DMS 273 (cell line): ENCODE measurements around the gene IRX4.

Experiments
- DNase-seq: peaks from one replicate; lab custom pipeline; 2025; ENCODE audit not compliant: unreplicated experiment; lab: John Stamatoyannopoulos, UW

The IRX4 gene

DNA sequence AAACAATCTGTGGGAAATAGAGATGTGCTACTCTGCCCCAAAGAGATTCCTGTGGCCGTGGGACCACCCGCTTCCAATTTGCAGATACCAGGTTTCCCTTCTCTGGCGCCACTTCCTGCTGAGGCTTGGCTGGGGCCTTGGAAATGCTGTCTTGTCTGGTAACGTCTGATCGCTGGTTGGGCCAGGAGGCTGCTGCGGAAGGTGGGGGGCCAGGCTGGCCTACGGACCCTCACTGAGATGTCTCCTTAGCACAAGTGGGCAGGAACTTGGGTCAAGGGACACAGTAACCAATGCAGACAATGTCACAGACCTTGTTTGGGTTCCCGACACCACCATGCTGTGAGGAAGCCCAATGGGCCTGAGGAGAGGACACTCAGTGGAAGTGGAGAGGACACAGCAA lies 31.7 kb upstream of the IRX4 start:
- DNase-seq = no peak

DNA sequence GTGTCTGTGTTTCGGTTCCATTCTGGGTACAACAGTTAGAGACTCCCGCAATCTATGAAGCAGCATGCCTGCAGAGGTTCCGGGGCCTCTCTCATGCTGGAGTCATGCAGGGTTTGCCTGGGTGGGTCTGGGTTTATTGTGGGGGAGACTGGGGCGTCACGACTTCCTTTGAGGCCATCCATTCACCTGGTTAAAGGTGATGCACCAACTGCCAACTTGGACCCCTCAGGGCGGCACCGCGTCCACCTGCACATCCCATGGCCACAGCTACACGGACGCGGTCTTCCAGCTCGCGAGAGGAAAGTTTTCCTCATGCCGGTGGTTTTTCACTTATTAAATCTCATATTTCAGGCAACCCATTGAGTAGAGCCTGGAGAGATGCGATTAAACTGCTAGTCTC lies 30.9 kb upstream of the IRX4 start:
- DNase-seq = no peak

DNA sequence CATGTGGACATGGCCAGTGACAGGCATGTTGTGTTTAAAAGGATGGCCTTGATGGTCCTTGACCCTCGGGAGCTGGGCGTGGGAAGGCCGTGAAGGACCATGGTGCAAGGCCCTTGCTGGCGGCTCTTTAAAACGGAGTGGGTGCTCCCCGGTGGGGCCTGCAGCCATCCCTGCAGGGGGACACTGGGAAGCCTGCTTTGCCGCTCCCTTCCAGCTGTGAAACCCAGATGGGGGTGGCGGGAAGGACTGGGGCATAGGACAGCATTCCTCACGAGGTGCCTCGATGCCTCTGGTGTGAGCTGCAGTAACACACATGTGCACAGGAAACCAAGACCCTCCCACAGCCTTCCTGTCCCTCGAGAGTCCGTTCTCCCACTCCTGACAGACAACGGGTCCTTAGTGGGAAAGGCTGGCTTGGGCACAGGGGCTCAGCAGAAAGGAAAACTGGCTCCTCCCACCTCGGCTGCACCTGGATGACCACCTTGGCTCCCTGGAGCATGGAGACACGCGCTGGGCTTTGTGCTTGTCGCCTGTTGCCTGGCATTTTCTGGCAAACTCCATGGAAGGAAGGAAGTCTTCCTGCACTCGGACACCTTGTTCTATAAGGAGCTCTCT lies 30.3 kb upstream of the IRX4 start:
- no peak for DNase-seq

DNA sequence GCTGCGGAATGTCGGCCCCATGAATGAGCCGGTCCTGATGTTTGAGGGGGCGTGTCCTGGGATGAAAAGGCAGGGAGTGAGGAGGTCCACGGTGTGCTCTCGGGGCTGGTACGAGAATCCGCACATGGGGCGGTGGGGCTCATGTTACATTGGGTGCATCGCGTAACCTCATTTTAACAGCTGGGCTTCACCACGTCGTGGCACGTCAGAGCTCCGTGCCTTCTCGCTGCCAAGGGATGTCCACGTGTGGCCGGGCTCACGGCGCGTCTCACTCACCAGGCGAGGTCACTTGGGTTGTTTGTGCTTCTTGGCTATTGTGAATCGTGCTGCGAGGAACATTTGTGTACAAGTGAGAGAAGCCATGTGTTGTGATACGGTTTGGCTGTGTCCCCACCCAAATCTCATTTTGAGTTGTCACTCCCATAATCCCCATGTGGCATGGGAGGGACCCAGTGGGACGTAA lies 29.1 kb upstream of the IRX4 start:
- no peak for DNase-seq

DNA sequence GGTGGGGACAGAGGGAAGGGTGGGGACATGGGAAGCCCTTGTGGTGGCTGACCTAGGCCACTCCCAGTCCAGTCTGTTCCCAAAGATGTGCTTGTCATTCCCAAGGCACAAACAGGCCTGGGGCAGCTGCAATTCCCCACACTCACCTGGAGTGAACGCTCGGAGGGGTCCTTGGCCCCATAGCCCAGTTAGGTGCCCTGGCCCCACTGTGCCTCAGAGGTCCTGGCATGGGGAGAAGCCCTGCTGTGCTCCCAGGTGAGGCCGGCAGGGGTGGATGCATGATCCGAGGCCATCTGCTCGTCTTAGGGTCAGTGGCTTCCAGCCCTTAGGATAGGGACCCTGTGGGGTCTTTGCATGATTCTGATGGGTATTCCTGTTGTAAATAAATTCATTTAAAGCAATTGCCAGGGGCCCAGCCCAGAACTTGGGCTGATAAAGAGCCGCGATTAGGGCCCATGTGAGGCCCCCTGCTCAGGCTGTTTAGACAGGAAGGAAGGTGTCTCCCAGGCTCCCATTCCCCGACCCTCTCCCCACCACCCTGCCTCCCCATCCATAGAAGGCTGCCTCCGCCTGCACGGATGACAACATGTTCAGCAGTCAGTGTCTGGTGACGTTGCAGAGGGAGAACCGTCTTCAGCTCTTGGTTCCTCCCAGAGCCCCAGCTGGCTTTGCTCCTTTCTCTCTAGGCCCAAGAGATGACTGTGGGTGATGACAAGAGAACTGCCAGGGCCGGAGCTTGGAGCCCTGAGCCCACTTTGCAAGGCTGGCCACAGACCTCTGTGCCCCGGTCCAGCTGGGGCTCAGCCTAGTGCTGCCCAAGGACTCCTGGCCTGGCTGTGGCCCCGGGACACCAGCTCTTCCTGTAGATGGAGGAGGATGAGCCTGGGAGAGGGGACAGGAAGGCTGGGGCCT lies 28.4 kb upstream of the IRX4 start:
- DNase-seq = no peak

DNA sequence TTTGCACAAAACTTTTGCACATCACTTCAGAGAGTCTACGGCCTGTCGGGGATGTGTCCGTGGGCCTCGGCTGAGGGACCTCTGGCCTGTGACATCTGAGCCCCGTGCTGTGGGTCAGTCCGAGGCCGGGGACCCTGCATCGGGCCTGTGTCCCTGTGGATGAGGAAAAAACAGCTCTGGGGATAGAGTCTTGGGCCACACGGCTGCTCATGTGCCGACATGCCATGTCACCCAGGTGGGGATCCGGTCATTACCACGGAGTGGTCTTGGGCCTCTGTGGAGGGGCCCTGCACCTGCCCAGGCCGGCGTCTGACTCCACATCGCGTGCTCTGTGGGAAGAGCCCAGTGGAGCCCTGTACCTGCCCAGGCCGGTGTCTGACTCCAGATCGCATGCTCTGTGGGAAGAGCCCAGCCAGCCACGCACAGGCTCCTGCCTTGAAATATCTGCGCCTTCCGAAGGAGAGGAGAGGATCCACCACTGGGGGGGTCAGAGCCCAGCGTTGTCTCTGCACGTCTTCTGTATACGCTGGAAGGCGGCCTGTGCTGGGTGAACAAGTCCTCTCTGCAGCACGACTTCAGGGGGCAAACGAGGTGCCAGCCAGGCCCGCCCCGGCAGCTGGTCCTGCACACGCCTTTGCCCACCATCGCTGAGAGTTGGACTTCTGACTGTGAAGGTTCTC lies 27.5 kb upstream of the IRX4 start:
- no peak for DNase-seq

DNA sequence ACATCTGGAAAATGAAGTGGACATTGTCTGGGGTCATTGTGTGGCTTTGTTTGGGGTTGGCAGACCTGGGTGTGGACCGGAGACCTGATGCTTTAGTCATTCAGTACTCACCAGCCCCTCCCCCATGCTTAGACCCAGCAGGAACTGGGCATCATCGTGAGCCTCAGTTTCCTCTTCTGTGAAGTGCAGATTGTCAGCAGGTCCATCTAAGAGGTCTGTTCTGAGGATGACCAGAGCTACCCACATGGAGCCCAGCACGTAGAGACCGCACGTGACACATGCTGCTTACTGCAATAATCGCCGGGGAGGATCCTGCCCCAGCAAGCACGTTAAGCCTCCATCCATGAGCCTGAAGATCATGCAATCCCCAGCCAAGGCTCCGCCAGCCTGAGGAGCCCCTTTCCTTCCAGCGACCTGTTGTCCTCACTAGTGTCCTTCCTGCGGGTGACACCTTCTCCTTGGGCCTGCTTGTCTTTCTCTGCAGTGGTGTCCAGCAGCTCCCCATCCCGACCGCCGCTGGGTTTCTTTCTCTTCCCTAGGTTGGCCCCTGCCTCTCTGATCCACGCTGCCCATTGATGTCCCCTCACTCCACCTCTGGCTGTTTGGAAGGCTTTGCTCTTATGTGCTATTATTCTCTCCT lies 26.7 kb upstream of the IRX4 start:
- DNase-seq = no peak

DNA sequence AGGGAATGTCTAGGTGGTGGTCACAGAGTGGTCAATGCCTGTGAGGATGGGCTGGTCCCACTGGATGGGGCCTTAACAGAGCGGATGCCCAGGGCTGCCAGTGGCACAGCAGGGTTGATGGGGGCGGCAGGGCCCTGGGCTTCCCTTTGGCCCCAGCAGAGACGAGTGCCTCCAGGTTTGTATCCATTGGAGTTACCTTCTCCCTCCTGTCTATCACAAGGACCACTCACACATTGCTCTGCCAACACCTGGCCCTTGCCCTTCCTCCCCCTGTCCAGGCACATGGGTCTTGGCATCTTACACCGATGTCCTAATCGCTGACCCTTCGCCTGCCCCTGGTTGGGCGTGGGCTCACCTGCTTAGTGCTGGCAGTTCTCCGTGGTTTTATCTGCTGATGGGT lies 26.2 kb upstream of the IRX4 start:
- no peak for DNase-seq

DNA sequence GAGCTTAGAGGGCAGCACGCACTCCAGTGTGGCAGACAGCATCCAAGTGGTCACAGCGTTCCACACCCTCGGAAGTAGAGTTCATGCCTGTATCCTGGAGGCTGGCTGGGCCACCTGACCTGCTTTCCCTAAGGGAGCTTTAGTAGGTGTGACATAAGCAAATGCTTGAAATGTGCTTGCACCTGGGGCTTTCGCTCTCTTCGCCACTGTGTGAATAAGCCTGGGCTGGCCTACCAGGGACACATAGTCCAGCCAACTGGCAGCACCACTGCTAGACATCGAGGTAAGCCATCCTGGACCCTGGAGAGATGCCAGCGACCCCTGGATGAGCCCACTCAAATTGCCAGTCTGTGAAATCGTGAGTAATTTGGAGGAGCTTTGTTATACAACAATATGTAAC lies 24.9 kb upstream of the IRX4 start:
- DNase-seq = no peak

DNA sequence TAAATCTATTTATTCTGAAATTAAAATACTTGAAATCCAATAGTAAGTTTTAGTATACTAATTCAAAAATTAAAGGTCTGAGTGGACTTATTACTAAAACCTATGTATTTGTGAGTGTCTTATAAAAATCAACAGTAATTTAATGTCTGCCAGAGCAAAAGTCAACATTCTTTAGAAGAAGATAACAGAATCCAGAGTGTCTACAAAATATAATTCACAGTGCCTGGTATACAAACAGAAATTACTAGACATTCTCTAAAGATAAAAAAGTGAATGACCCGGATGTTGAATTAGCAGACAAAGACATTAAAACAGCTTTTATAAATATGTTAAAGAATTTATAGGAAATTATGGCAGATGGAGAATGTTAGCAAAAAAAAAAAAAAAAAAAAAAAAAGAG lies 22.4 kb upstream of the IRX4 start:
- DNase-seq = no peak

DNA sequence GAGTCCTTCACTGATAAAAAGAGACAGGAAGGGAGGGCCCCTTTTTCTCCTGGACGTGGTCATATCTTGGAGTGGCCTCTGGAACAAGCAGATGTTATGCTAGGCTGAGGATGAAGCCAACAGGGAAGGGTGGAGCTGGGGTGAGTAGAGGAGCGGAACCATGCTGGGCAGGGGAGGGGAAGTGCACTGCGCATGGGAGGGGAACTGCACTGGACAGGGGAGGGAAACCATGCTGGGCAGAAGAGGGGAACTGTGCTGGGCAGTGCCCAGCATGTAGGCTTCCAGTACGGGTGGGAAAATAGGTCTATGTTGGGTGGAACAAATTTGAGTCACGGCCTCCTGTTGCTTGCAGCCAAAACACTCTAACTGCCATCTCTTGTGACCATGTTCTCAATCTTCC lies 19.3 kb upstream of the IRX4 start:
- DNase-seq = no peak

DNA sequence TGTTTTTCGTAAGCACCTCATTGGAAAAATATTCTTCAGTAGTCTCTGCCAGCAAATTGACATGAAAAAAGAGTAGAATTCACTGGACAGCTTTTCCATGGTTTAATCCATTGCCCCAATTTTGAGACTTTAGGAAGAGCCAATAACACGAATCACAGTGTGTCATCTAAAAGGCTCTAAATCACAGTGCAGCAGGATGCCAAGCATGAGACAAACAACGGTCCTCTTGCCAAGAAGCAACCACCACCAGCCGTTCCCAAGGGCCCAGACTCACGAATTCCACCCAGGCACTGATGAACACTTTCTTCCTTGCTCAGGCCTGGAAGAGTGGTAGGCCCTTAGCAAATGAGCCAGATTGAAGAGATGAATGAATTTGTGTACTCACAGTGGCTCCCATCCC lies 18.3 kb upstream of the IRX4 start:
- no peak for DNase-seq

DNA sequence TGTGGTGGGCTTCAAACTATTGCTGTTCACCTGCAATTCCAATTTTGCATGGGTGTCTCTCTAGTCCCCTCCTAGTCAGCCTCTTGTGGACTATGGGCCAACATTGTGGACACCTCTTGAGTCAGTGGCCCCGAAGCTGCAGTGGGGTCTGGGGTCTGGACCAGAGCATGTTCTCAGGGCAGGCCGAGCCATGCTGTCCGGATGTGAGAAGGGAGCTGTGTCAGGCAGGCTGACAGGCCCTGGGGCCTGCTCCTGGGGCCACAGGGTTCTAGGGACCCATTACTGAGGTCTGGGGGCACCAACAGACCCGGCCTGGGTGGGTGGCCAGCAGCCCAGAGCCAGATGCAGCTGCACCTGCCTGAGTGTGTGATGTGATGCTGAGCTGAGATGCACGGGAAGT lies 16.5 kb upstream of the IRX4 start:
- no peak for DNase-seq

DNA sequence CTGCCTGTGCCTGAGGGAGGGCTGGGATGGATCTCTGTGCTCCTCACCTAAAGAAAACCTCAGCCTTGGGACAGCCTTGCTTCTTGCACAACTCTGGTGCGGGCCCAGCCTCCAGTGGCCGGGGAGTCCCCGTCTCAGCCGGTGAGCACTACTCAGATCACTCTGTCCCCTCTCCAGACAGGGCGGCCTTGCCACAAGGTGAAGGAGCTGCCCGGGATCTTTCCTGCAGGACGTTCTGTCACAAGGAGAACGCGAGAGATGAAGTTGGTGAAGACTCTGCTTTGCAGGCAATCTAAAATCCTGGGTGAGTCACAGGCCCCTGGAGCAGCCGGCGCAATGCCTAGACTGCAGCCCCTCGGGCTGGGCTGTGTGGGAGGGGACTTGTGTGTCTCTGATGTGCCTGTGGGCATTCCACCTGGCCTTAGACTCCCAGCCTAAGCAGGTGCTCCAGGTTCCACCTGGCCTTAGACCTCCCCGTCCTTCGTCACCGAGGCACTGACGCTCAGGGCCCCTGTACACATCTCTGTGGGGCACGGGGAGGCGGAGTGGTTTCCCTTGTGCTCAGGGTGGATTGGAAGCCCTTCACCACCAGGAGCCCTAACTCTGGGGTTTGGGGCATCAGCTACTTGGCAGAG lies 15.2 kb upstream of the IRX4 start:
- DNase-seq = no peak

DNA sequence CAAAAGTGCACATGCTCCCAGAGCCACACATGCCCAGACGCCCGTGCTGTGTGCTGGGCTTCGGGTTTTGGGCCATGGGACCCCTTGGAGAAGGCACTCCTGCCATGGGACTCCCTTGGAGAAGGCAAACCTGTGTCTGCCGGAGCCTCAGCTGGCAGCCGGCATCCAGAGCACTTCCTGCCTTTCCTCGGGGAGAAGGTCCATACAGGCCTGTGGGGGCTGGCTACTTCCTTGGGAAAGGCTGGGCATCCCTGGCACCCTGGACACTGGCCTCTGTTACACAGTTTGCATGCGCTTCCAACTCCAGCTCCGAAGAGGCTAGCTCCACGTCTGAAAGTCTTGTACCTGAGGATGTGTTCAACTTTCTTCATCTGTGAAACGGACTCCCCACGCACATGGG lies 14.7 kb upstream of the IRX4 start:
- DNase-seq = no peak

DNA sequence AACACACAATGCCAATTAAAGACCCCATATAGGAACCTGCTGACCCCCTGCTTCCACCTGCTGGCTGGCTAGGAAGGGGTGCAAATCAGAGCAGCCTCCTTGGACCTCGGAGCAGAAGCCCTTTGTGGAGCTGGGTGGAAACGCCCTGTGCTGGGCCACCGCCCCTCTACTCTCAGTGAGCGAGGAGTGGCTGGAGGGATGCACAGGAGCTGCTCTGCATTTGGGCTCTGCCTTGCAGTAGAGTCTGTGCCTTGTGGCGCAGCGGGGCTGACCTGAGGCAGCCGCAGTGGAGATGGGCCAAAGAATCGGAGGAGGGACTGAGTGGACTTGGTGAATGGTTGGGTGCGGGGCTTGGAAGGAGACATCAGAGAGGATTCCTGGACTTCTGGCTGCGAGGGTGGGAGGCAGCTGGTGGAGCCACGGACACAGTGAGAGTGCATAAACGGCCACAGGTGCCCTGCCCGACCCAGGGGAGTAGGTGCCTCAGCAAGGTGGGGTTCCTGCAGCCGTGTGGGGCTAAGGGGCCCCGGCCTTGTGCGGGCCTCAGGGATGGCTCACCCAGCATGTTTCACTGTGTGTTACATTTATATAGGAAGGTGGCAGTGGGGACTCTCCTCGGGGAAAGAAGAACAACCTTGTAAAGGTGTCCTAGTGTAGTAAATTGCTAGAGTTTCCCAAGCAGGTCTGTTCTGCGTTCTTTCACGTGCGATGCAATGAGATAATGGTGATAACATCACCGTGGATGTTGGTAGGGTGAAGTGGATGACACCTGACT lies 14.1 kb upstream of the IRX4 start:
- no peak for DNase-seq

DNA sequence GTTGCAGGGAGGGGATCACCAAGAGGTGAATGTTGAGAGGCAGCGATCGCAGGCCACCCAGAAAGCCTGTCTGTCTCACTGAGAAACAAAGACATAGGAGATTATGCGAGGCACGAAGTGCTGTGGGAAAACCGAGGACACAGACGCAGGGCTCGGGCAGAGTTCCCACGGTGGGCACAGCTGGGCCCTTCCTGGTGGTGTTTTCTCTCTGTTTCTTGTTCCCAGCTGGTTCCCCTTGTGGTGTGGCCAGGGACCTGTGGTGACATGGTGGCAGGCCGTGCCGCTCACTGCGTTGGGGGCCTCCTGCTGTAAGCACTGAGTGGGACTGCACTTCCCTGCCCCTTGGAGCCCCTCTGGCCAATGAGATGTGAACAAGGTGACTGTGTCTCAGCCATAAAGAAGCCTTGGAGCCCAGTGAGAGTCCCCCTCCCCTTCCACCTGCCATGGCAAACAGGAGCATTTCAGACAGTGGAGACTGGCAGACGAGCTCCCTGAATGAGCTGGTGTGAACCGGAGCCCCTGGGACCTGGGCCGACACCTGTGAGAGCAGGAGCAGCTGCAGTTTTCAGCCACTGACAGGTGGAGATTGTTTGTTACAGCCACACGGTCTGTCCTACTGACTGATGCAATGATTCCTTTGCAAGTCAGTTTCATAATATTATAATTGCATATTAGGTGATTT lies 13.2 kb upstream of the IRX4 start:
- DNase-seq = no peak

DNA sequence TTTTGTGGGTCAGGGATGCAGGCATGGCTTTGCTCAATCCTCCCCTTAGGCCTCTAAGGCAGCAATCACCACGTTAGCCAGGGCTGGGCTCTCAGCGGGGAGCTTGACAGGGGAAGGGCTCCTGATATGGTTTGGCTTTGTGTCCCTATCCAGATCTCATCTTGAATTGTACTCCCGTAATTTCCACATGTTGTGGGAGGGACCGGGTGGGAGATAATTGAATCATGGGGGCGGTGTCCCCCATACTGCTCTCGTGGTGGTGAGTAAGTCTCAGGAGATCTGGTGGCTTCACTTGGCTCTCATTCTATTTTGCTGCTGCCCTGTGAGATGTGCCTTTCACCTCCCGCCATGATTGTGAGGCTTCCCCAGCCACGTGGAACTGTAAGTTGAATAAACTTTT lies 11.5 kb upstream of the IRX4 start:
- DNase-seq = no peak

DNA sequence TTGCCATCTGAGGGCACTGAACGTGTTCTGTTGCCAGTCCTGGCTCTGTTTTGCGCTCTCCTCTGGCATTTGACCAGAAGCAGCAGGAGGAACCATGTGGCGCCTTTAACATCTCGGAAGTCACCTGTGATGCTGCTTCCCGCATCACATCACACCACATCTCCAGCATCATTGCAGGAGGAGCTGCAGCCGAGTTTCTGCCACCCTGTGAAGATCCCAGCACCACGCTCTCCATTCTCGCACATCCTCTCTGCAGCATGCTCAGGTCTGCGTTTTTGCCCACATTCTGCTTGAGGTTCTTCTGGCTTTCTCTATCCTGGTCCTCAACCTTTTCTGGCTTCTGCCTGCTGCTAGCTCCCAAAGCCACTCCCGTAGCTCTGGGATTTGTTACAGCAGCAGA lies 11.0 kb upstream of the IRX4 start:
- no peak for DNase-seq
